Measurements from ENCODE around the gene CEP68. TPM values are rescaled to one million over a fixed set of nuclear protein-coding genes. Genes with fewer than 3 reads are reported as not detected.
"Not testable (repeated sequence)": the region's sequence is repeated elsewhere in the genome, so short reads cannot be mapped to it uniquely, and the experiment has no call there.

CEP68 gene
- total RNA-seq, 1 experiment from 2014 or later, result 9.6 TPM

GRCh38 chr2:65026704-65027464, 29.3 kb upstream of the CEP68 start:
- DNase-seq (ENCODE audit: low read depth), result no peak
- in situ Hi-C loops (cut with HindIII; ENCODE audit: low pct_unique_long_range_greater_than_20kb, low sequenced_read_pairs), result loop anchor here (25.0 kb wide), 1 partner anchor 90 kb away; no protein-coding TSS in a partner anchor

- in situ Hi-C loops (cut with HindIII; ENCODE audit: low pct_unique_long_range_greater_than_20kb, low sequenced_read_pairs), result loop anchor here (25.0 kb wide), 1 partner anchor 90 kb away; no protein-coding TSS in a partner anchor
- no peak for DNase-seq (ENCODE audit: low read depth)
Observed at GRCh38 chr2:65027616-65028244, 28.5 kb upstream of the CEP68 start.

GRCh38 chr2:65030476-65031332, 25.5 kb upstream of the CEP68 start:
- no peak for DNase-seq (ENCODE audit: low read depth)
- in situ Hi-C loops (cut with HindIII; ENCODE audit: low pct_unique_long_range_greater_than_20kb, low sequenced_read_pairs), result loop anchor here (25.0 kb wide), 1 partner anchor 93 kb away; no protein-coding TSS in a partner anchor

GRCh38 chr2:65031341-65032018, 24.7 kb upstream of the CEP68 start:
- no peak for DNase-seq (ENCODE audit: low read depth)
- in situ Hi-C loops (cut with HindIII; ENCODE audit: low pct_unique_long_range_greater_than_20kb, low sequenced_read_pairs), result loop anchor here (25.0 kb wide), 1 partner anchor 94 kb away; no protein-coding TSS in a partner anchor

GRCh38 chr2:65032019-65032975, 23.9 kb upstream of the CEP68 start:
- DNase-seq (ENCODE audit: low read depth), result no peak
- in situ Hi-C loops (cut with HindIII; ENCODE audit: low pct_unique_long_range_greater_than_20kb, low sequenced_read_pairs), result loop anchor here (25.0 kb wide), 1 partner anchor 95 kb away; no protein-coding TSS in a partner anchor

GRCh38 chr2:65033178-65033577, 23.0 kb upstream of the CEP68 start:
- DNase-seq (ENCODE audit: low read depth), result no peak
- in situ Hi-C loops (cut with HindIII; ENCODE audit: low pct_unique_long_range_greater_than_20kb, low sequenced_read_pairs), result loop anchor here (25.0 kb wide), 1 partner anchor 96 kb away; no protein-coding TSS in a partner anchor

- not testable (repeated sequence) for DNase-seq (ENCODE audit: low read depth)
- in situ Hi-C loops (cut with HindIII; ENCODE audit: low pct_unique_long_range_greater_than_20kb, low sequenced_read_pairs), result loop anchor here (25.0 kb wide), 1 partner anchor 96 kb away; no protein-coding TSS in a partner anchor
Observed at GRCh38 chr2:65033667-65034066, 22.5 kb upstream of the CEP68 start.

GRCh38 chr2:65035351-65035943, 20.8 kb upstream of the CEP68 start:
- no peak for DNase-seq (ENCODE audit: low read depth)

GRCh38 chr2:65037178-65037577, 19.0 kb upstream of the CEP68 start:
- in situ Hi-C loops (cut with HindIII; ENCODE audit: low pct_unique_long_range_greater_than_20kb, low sequenced_read_pairs), result loop anchor here (25.0 kb wide), 1 partner anchor 100 kb away; no protein-coding TSS in a partner anchor
- no peak for DNase-seq (ENCODE audit: low read depth)

More at GRCh38 chr2:65035351-65035943, 20.8 kb upstream of the CEP68 start:
- in situ Hi-C loops (cut with HindIII; ENCODE audit: low pct_unique_long_range_greater_than_20kb, low sequenced_read_pairs), result loop anchor here (25.0 kb wide), 1 partner anchor 98 kb away; no protein-coding TSS in a partner anchor

- in situ Hi-C loops (cut with HindIII; ENCODE audit: low pct_unique_long_range_greater_than_20kb, low sequenced_read_pairs), result loop anchor here (25.0 kb wide), 1 partner anchor 102 kb away; no protein-coding TSS in a partner anchor
- DNase-seq (ENCODE audit: low read depth), result no peak
Observed at GRCh38 chr2:65039640-65040039, 16.6 kb upstream of the CEP68 start.

- DNase-seq (ENCODE audit: low read depth), result peak; percentile 69
- in situ Hi-C loops (cut with HindIII; ENCODE audit: low pct_unique_long_range_greater_than_20kb, low sequenced_read_pairs), result loop anchor here (25.0 kb wide), 1 partner anchor 103 kb away; no protein-coding TSS in a partner anchor
Observed at GRCh38 chr2:65040400-65041261, 15.6 kb upstream of the CEP68 start.

- no peak for DNase-seq (ENCODE audit: low read depth)
- in situ Hi-C loops (cut with HindIII; ENCODE audit: low pct_unique_long_range_greater_than_20kb, low sequenced_read_pairs), result loop anchor here (25.0 kb wide), 1 partner anchor 106 kb away; no protein-coding TSS in a partner anchor
Observed at GRCh38 chr2:65043001-65043400, 13.2 kb upstream of the CEP68 start.

- in situ Hi-C loops (cut with HindIII; ENCODE audit: low pct_unique_long_range_greater_than_20kb, low sequenced_read_pairs), result loop anchor here (25.0 kb wide), 1 partner anchor 107 kb away; no protein-coding TSS in a partner anchor
Observed at GRCh38 chr2:65044097-65044735, 12.0 kb upstream of the CEP68 start.

GRCh38 chr2:65045651-65046050, 10.6 kb upstream of the CEP68 start:
- in situ Hi-C loops (cut with HindIII; ENCODE audit: low pct_unique_long_range_greater_than_20kb, low sequenced_read_pairs), result loop anchor here (25.0 kb wide), 1 partner anchor 108 kb away; no protein-coding TSS in a partner anchor
- DNase-seq (ENCODE audit: low read depth), result peak; percentile 44

More at GRCh38 chr2:65044097-65044735, 12.0 kb upstream of the CEP68 start:
- no peak for DNase-seq (ENCODE audit: low read depth)
